GM12864 (cell line): ENCODE measurements around the gene CORO2B.

Experiments
- DNase-seq: peaks from one replicate; pipeline ENCODE4 v3.0.0-alpha.2; 2011; ENCODE audit warnings: low read depth
- H3K4me3 ChIP-seq: 2 replicates; pipeline ENCODE4 v1.5.1; 2011; ENCODE audit warnings: mild to moderate bottlenecking, low read depth, low read length, control low read depth
- CTCF ChIP-seq: IDR thresholded peaks from 2 replicates; pipeline ENCODE4 v1.5.1; 2011; ENCODE audit warnings: low read depth, mild to moderate bottlenecking, moderate library complexity, low read length, control low read depth, inconsistent platforms; ENCODE audit errors: missing control alignments

The CORO2B gene

DNA sequence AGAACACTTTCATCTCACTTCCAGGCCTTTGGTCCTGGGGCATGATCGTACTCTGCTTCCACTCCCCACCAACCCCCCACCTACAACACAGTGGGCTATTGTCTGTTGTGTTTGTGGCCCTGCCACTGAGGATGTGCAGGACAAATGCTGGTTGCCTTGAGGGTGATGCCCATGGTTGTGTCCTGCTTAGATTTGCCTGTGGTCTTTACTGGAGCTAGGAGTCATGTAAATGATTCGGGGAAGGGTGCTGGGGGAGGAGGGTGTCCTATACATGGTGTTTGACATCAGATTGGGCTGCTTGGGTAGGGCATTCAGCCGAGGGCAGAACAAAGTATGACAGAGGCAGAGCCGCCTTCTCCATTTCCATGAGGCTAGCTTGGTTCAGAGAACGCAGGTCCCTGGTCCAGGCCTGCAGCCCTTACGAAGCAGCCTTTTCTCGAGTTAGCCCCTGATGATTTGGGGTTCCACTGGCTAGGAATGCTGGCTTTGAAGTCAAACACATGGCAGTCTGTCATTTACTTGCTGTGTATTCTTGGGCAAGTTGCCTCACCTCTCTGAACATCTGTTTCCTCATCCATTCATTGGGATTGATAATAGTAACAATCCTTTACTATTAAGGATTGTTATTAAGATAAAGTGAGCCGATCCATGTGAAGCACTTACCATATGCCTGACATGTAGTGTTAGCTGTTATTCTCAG lies 6.9 kb downstream of the CORO2B start:
- TF ChIP-seq CTCF: no peak
- no peak for DNase-seq
- H3K4me3 ChIP-seq: no peak overlapping the region

DNA sequence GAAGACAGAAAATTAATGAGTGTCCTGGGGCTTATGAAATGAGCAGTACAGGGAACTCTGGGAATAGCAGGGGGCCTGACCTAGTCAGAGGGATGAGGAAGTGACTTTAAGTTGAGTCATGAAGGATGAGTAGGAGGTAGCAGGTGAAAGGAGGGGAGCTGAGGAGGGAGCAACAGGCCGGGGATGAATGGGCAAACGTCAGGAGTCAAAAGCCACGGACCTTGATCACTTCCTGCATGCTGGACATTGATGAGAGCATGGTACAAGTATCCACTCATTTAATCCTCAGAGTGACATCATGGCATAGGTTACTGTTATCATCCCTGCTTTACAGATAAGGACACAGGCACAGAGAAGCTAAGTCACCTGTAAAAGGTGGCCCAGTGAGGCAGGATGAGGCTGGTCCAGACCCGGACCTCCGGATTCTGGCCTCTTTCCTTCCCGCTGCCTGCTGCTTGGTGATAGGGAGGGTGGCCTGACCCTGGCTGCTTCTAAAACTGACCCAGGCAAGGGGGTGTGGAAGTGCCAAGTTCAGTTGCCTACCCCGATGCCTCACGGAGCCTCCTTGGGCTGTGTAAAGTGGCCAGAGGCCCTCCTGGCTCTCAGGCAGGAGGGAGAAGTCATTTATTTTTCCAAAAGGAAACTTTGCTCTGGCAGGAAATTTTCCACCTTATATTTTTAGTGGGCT lies 7.6 kb downstream of the CORO2B start:
- no peak for DNase-seq
- no peak for TF ChIP-seq CTCF
- H3K4me3 ChIP-seq: no peak overlapping the region

DNA sequence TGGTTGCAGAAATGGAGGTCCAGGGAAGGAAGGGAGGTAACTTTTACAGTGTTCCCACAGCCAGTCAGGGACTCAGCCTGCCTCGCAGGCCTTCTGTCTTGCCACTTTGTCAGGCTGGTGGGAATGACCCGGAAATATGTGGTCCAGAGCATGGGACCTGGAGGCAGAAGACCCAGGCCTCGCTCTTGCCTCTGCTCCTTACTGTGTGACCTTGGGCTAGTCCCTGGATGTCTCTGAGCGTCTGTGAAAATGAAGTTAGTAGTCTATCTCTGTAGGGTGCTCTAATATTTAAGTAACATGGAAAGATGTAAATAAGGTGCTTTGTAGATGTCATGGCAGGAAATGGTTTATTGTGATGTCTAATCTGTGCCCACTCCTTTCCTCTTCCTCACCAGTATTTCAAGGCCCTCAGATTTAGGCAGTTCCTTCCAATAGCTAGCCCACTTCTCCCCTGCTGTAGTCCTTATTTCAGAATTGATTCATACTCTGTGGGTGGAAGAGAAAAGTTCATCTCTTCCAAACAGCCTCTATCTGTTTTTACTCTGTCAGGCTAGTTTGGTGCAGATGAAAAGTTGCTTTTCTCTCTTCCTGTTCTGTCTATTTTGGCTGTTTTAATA lies 9.1 kb downstream of the CORO2B start:
- no peak for DNase-seq
- TF ChIP-seq CTCF: no peak
- H3K4me3 ChIP-seq: no peak overlapping the region

DNA sequence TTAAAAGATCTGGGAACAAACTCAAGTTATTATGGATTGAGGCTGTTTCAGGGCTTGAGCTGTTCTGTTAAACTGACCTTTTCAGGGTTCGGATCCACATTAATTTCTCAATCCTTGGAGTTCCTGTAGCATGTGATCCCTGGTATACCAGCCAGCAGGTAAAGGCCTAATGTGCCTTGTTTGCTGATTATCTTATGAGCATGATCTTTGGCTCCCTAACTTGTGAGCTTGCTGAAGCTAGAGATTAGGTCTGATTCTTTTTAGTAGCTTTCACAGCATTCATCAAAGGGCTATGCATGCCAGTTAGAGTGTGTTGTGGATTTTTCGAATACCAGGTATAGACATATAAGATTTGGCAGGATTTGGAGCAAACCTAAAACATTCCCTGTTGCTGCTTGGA lies 10.3 kb downstream of the CORO2B start:
- H3K4me3 ChIP-seq: no peak overlapping the region
- TF ChIP-seq CTCF: no peak
- DNase-seq: no peak

GRCh38 chr15:68589783-68590710 lies 11.3 kb downstream of the CORO2B start:
- no peak overlapping the region for H3K4me3 ChIP-seq
- DNase-seq: no peak
- TF ChIP-seq CTCF: no peak

DNA sequence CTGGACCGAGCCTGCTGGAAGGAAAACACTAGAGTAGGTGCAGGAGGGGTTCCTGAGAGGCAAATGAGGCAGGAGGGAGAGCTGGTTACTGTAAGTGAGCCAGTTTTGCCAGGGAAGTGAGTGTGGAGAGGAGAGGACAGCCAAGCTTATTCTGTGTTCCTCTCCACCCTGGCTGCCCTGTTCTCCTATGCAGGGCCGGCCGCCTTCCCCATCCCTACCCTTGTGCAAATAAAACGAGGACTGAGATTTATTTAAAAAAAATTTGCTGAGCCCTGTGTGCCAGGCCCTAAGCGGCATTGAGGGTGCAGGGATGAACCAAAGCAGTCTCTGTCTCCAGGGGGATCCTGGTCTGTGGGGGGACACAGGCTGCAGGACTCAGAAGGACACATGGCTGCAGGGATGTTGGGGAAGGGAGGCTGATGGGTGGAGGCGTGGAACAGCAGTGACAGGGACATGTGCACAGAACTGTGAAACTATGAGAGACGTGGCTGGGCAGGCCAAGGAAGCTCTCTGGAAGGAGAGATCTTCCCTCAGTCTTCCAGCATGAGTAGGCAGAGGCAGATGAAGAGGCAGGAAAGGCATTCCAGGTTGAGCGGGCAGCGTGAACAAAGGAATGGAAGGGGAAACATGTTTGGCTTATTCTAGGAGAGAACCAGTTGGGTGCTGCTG lies 12.1 kb downstream of the CORO2B start:
- DNase-seq: no peak
- no peak overlapping the region for H3K4me3 ChIP-seq
- TF ChIP-seq CTCF: no peak
